ENCODE data around the gene NRP1. TPM values are rescaled to one million over a fixed set of nuclear protein-coding genes. Genes with fewer than 3 reads are reported as not detected.

The NRP1 gene
- total and polyA plus RNA-seq, 4 donors: 14.6 to 55.6 (median 37.8) TPM

DNA sequence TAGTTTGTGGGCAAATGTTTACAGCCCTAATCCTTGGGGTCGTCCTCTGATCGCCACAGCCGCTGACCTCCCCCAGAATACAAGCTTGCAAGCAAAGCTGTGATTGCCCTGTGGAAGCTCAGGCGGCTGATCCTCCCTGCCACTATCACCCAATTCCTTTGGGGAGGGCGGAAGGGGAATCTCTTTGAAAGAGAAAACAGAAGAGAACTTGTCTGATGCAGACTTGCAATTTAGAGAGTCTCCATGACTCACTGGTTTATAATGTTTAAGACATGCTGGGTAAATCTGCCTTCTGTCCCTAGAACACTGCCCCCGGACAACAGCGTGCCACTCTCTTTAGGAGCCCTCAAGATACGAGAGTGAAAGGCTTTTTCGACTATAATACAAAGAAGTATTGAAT, 75.5 kb downstream of the NRP1 start:
- H3K9ac ChIP-seq (ENCODE audit: low read depth in 1 of 2, low read length in 2 of 2): no peak overlapping the region
- DNase-seq (ENCODE audit: low spot score): no peak
- peaks cover under 1 to 7% (median 2%) of the 10 kb centered on the region in 4 donors for H3K36me3 ChIP-seq (ENCODE audit: control insufficient read depth in 4 of 4, insufficient read depth in 3 of 4, low read depth in 1 of 4, low read length in 3 of 4)
- H3K4me1 ChIP-seq (ENCODE audit: control insufficient read depth in 4 of 4, insufficient read depth in 4 of 4, low read length in 3 of 4): peaks cover 0 to 17% (median 7%) of the 10 kb centered on the region in 4 donors
- H3K4me3 ChIP-seq (ENCODE audit: low read depth in 1 of 3, low read length in 3 of 3): no peak overlapping the region
- no peak overlapping the region for H3K27ac ChIP-seq (ENCODE audit: low read depth in 1 of 2, low read length in 2 of 2)
- TF ChIP-seq HNF4G (IDR thresholded peaks at IDR 0.05) (no peak), FOXA2 (IDR thresholded peaks at IDR 0.05) (no peak), SP1 (IDR thresholded peaks at IDR 0.05) (no peak), TAF1 (conservative IDR thresholded peaks at IDR 0.05) (no peak), FOXA1 (IDR thresholded peaks at IDR 0.05) (no peak), RXRA (IDR thresholded peaks at IDR 0.05) (no peak), HNF4A (conservative IDR thresholded peaks at IDR 0.05) (no peak), NR2F2 (IDR thresholded peaks at IDR 0.05) (no peak), GABPA (IDR thresholded peaks at IDR 0.05 in 1 of 2, conservative IDR thresholded peaks at IDR 0.05 in 1 of 2) (no peak), YY1 (IDR thresholded peaks at IDR 0.05) (no peak), JUND (IDR thresholded peaks at IDR 0.05) (no peak), RAD21 (IDR thresholded peaks at IDR 0.05) (no peak), EGR1 (IDR thresholded peaks at IDR 0.05; ENCODE audit: low read depth in 2 of 2) (no peak)
- TF ChIP-seq, protein P1, sequence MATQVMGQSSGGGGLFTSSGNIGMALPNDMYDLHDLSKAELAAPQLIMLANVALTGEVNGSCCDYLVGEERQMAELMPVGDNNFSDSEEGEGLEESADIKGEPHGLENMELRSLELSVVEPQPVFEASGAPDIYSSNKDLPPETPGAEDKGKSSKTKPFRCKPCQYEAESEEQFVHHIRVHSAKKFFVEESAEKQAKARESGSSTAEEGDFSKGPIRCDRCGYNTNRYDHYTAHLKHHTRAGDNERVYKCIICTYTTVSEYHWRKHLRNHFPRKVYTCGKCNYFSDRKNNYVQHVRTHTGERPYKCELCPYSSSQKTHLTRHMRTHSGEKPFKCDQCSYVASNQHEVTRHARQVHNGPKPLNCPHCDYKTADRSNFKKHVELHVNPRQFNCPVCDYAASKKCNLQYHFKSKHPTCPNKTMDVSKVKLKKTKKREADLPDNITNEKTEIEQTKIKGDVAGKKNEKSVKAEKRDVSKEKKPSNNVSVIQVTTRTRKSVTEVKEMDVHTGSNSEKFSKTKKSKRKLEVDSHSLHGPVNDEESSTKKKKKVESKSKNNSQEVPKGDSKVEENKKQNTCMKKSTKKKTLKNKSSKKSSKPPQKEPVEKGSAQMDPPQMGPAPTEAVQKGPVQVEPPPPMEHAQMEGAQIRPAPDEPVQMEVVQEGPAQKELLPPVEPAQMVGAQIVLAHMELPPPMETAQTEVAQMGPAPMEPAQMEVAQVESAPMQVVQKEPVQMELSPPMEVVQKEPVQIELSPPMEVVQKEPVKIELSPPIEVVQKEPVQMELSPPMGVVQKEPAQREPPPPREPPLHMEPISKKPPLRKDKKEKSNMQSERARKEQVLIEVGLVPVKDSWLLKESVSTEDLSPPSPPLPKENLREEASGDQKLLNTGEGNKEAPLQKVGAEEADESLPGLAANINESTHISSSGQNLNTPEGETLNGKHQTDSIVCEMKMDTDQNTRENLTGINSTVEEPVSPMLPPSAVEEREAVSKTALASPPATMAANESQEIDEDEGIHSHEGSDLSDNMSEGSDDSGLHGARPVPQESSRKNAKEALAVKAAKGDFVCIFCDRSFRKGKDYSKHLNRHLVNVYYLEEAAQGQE (IDR thresholded peaks at IDR 0.05): no peak
- TF ChIP-seq, protein P2, sequence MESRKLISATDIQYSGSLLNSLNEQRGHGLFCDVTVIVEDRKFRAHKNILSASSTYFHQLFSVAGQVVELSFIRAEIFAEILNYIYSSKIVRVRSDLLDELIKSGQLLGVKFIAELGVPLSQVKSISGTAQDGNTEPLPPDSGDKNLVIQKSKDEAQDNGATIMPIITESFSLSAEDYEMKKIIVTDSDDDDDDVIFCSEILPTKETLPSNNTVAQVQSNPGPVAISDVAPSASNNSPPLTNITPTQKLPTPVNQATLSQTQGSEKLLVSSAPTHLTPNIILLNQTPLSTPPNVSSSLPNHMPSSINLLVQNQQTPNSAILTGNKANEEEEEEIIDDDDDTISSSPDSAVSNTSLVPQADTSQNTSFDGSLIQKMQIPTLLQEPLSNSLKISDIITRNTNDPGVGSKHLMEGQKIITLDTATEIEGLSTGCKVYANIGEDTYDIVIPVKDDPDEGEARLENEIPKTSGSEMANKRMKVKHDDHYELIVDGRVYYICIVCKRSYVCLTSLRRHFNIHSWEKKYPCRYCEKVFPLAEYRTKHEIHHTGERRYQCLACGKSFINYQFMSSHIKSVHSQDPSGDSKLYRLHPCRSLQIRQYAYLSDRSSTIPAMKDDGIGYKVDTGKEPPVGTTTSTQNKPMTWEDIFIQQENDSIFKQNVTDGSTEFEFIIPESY (IDR thresholded peaks at IDR 0.05): no peak
- TF ChIP-seq, protein P3, sequence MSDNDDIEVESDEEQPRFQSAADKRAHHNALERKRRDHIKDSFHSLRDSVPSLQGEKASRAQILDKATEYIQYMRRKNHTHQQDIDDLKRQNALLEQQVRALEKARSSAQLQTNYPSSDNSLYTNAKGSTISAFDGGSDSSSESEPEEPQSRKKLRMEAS (IDR thresholded peaks at IDR 0.05): no peak
- TF ChIP-seq, protein P4, sequence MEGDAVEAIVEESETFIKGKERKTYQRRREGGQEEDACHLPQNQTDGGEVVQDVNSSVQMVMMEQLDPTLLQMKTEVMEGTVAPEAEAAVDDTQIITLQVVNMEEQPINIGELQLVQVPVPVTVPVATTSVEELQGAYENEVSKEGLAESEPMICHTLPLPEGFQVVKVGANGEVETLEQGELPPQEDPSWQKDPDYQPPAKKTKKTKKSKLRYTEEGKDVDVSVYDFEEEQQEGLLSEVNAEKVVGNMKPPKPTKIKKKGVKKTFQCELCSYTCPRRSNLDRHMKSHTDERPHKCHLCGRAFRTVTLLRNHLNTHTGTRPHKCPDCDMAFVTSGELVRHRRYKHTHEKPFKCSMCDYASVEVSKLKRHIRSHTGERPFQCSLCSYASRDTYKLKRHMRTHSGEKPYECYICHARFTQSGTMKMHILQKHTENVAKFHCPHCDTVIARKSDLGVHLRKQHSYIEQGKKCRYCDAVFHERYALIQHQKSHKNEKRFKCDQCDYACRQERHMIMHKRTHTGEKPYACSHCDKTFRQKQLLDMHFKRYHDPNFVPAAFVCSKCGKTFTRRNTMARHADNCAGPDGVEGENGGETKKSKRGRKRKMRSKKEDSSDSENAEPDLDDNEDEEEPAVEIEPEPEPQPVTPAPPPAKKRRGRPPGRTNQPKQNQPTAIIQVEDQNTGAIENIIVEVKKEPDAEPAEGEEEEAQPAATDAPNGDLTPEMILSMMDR (IDR thresholded peaks at IDR 0.05; ENCODE audit: low read depth, low read length, missing input control): no peak
- TF ChIP-seq, protein P5, sequence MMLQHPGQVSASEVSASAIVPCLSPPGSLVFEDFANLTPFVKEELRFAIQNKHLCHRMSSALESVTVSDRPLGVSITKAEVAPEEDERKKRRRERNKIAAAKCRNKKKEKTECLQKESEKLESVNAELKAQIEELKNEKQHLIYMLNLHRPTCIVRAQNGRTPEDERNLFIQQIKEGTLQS (IDR thresholded peaks at IDR 0.05): no peak
- no peaks in the 10 kb centered on the region for H3K9me3 ChIP-seq (ENCODE audit: control insufficient read depth in 4 of 4, low read length in 3 of 4)
- H3K27me3 ChIP-seq (ENCODE audit: control insufficient read depth in 4 of 4, insufficient read depth in 4 of 4, low read length in 3 of 4): no peaks in the 10 kb centered on the region
- 68% methylated on average over 9 of the region's 9 CpGs for WGBS
